CD4-positive, alpha-beta T cell (primary cell): ENCODE results near the gene NYNRIN. TPM values are rescaled to one million over a fixed set of nuclear protein-coding genes. Genes with fewer than 3 reads are reported as not detected.
"Not testable (repeated sequence)": the region's sequence is repeated elsewhere in the genome, so short reads cannot be mapped to it uniquely, and the experiment has no call there.

ENCODE experiments used
- ATAC-seq: fragments of 200-7000 bp; cut with Tn5 transposase; one replicate; pipeline ENCODE4 v1.10.0; 2022; ENCODE audit warnings: mild to moderate bottlenecking; ENCODE audit not compliant: poor library complexity
- CTCF ChIA-PET: fragments of 350-600 bp; sonication (Branson Sonifier 250); formaldehyde crosslinking; loops from one replicate; lab custom pipeline; 2021; ENCODE audit warnings: antibody characterized with exemption, inconsistent platforms; lab: Charles Lee
- POLR2A ChIA-PET: fragments of 350-600 bp; sonication (Branson Sonifier 250); formaldehyde crosslinking; loops from one replicate; lab custom pipeline; 2021; ENCODE audit warnings: antibody characterized with exemption, inconsistent platforms; lab: Charles Lee
- DNase-seq, 14 experiments: peaks; one replicate each; pipeline ENCODE4 v3.0.0-alpha.2; 2013 to 2020; ENCODE audit warnings: mixed read lengths in 2 of 14
- H3K27ac ChIP-seq, 2 donors: one replicate each; pipeline versions ENCODE4 v1.5.1 to v1.7.0; 2013; ENCODE audit warnings: low read length in 2 of 2, low read depth in 1 of 2, mild to moderate bottlenecking in 1 of 2
- H3K27me3 ChIP-seq, 2 experiments: 1 replicate in 1 of 2; 2 replicates in 1 of 2; pipeline versions ENCODE4 v1.6.1 to v1.7.0; 2013; ENCODE audit warnings: low read length in 2 of 2, control low read depth in 1 of 2, mild to moderate bottlenecking in 1 of 2, moderate library complexity in 1 of 2; ENCODE audit not compliant: insufficient read depth in 2 of 2, control insufficient read depth in 1 of 2
- H3K36me3 ChIP-seq: one replicate; pipeline ENCODE4 v1.6.1; 2013; ENCODE audit warnings: low read length, control low read depth; ENCODE audit not compliant: insufficient read depth
- H3K4me1 ChIP-seq: one replicate; pipeline ENCODE4 v1.6.1; 2013; ENCODE audit warnings: low read length, control low read depth; ENCODE audit not compliant: insufficient read depth
- H3K4me3 ChIP-seq: one replicate; pipeline ENCODE4 v1.5.1; 2013; ENCODE audit warnings: mild to moderate bottlenecking, low read length, moderate library complexity
- H3K9me3 ChIP-seq, 2 experiments: 1 replicate in 1 of 2; 2 replicates in 1 of 2; pipeline versions ENCODE4 v1.6.1 to v1.7.0; 2013; ENCODE audit warnings: low read length in 2 of 2, mild to moderate bottlenecking in 2 of 2, control low read depth in 1 of 2, moderate library complexity in 1 of 2; ENCODE audit not compliant: control insufficient read depth in 1 of 2, insufficient read depth in 1 of 2
- H3K27ac Mint-ChIP-seq: one replicate; pipeline ENCODE4 v1.8.0; 2020; ENCODE audit warnings: mixed read lengths
- H3K27me3 Mint-ChIP-seq: one replicate; pipeline ENCODE4 v1.8.0; 2021; ENCODE audit warnings: mixed read lengths
- H3K36me3 Mint-ChIP-seq: one replicate; pipeline ENCODE4 v1.8.0; 2021; ENCODE audit warnings: low read depth, mixed read lengths
- H3K4me1 Mint-ChIP-seq: one replicate; pipeline ENCODE4 v1.8.0; 2021; ENCODE audit warnings: low read depth, mixed read lengths
- H3K4me3 Mint-ChIP-seq: one replicate; pipeline ENCODE4 v1.8.0; 2020; ENCODE audit warnings: mild to moderate bottlenecking, mixed read lengths
- H3K9me3 Mint-ChIP-seq: one replicate; pipeline ENCODE4 v1.8.0; 2020; ENCODE audit warnings: mixed read lengths
- CTCF ChIP-seq: fragments of 200-600 bp; IDR thresholded peaks from one replicate; pipeline ENCODE4 v1.8.0; 2022; ENCODE audit warnings: antibody characterized with exemption, mild to moderate bottlenecking
- intact Hi-C, 2 experiments: fragments of 100-400 bp; cut with DNase I in 1 of 2; cut with micrococcal nuclease in 1 of 2; formaldehyde crosslinking; loops; one replicate each; pipeline versions ENCODE4 v1.15.1 to v1.9.0; 2023 to 2025; cut with DNase I, micrococcal nuclease
- total RNA-seq, 174 experiments: library from RNA in 2 of 174; stranded (reverse) in 2 of 174; gene quantifications; one replicate each; pipeline ENCODE4 v1.2.3 and lab custom pipeline; 2021 to 2026

NYNRIN gene
- total RNA-seq, 2 experiments from 2014 or later: 0.08 to 0.25 TPM

- Mint-ChIP-seq H3K27me3 (no peaks in the 10 kb centered on the region), H3K27ac (peak overlapping the region; percentile 90), H3K9me3 (no peaks in the 10 kb centered on the region), H3K4me1 (peaks cover 59% of the 10 kb centered on the region), H3K4me3 (peak overlapping the region; percentile 88), H3K36me3 (peaks cover 60% of the 10 kb centered on the region)
- H3K36me3 ChIP-seq: peaks cover 47% of the 10 kb centered on the region
- POLR2A ChIA-PET: interaction anchor here (0.6 to 4.9 kb wide), 14 partner anchors 11 to 1120 kb away, joined by 3 to 116 read pairs (median 5); partner anchors contain the start of genes ADCY4, CBLN3, CHMP4A and CIDEB
- DNase-seq (no peak), ATAC-seq (no peak)
- CTCF ChIA-PET: interaction anchor here (0.8 to 2.3 kb wide), 7 partner anchors 9 to 200 kb away, joined by 3 to 21 read pairs (median 4); partner anchors contain the start of genes CBLN3, KHNYN, RABGGTA and TINF2
- no peaks in the 10 kb centered on the region for H3K9me3 ChIP-seq
- TF ChIP-seq CTCF: no peak
- H3K27me3 ChIP-seq: no peaks in the 10 kb centered on the region
- peak overlapping the region; percentile 88 for H3K4me3 ChIP-seq
- H3K27ac ChIP-seq: peak overlapping the region; percentile 93 to 99
- intact Hi-C loops: loop anchor here (1.0 to 10.0 kb wide), 5 partner anchors 11 to 1137 kb away; partner anchors contain the start of genes AP1G2 (in 1 of the 2), BCL2L2 (in 1 of the 2), CBLN3 (in 1 of the 2) and GMPR2 (in 1 of the 2)
- H3K4me1 ChIP-seq: peaks cover 38% of the 10 kb centered on the region
Measured at GRCh38 chr14:24441904-24442239, 43.1 kb downstream of the NYNRIN start.

DNA sequence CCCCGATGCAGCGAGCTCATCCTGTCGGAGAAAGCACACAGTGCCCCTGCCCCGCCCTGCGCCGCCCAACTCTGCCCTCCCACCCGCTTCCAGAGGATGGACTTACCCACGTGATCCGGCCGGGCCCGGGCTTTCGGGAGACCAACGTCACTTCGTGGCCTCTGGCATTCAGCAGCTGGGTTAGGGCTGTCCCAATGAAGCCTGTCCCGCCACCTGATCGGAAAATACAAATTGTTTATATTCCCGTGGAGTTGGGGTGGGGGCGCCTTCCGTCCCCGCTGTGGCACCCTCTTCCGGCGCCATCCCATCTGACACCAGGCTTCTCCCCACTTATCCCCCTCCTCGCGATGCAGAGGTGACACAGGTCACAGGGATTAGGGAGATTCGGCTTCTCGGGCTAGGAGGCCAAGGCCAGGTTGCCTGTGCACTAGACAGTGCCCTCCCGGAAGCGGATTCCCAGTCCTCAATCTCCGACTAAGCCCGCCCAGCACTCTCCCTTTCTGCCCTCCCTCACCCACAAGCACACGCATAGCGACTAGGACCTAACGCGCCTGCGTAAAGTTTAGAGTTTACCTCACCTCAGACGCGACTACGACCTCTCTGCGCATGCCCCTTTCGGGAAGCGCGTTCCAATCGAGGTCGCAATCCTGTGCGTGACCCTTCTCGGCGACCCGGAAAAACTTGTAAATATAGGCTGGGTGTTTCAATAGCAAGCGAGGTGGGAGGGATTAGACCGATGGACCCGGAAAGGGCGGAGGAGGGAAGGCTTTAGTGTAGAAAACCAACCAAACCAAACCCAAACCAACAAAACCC, 43.6 kb downstream of the NYNRIN start, which contains the start of gene SDR39U1:
TSS of gene SDR39U1 (minus strand) at position 537 of the 813 bp plus-strand sequence. CDS start at position 530, 7 bp downstream.
- peaks cover 41% of the 10 kb centered on the region for H3K36me3 ChIP-seq
- H3K9me3 ChIP-seq: no peaks in the 10 kb centered on the region
- ATAC-seq (peak; percentile 86), DNase-seq (peak; percentile 90 to 100 (median 96))
- peaks cover 33% of the 10 kb centered on the region for H3K4me1 ChIP-seq
- peak within 1 kb of the TSS; percentile 88 for H3K4me3 ChIP-seq
- no peaks in the 10 kb centered on the region for H3K27me3 Mint-ChIP-seq
- ChIA-PET POLR2A (interaction anchor here (0.6 to 4.9 kb wide), 18 partner anchors 12 to 1121 kb away, joined by 3 to 116 read pairs (median 4); partner anchors contain the start of genes ADCY4, CBLN3, CHMP4A and CIDEB), CTCF (interaction anchor here (0.8 to 2.3 kb wide), 9 partner anchors 9 to 201 kb away, joined by 3 to 21 read pairs (median 3); partner anchors contain the start of genes CBLN3, KHNYN, RABGGTA and TINF2)
- no peaks in the 10 kb centered on the region for H3K9me3 Mint-ChIP-seq
- intact Hi-C loops: loop anchor here (1.0 to 10.0 kb wide), 5 partner anchors 11 to 1138 kb away; partner anchors contain the start of genes AP1G2 (in 1 of the 2), BCL2L2 (in 1 of the 2), CBLN3 (in 1 of the 2) and GMPR2 (in 1 of the 2)
- no peak for TF ChIP-seq CTCF
- peak within 1 kb of the TSS; percentile 88 for H3K4me3 Mint-ChIP-seq
- H3K27ac Mint-ChIP-seq: peak within 1 kb of the TSS; percentile 90
- H3K27ac ChIP-seq: peak within 1 kb of the TSS; percentile 93 to 99
- H3K4me1 Mint-ChIP-seq: peaks cover 54% of the 10 kb centered on the region
- H3K27me3 ChIP-seq: no peaks in the 10 kb centered on the region
- peaks cover 55% of the 10 kb centered on the region for H3K36me3 Mint-ChIP-seq

GRCh38 chr14:24443053-24443665, 44.4 kb downstream of the NYNRIN start:
- ChIA-PET POLR2A (interaction anchor here (0.6 to 4.9 kb wide), 11 partner anchors 13 to 887 kb away, joined by 3 to 116 read pairs (median 4); partner anchors contain the start of genes ADCY4, CBLN3, CHMP4A and DHRS1), CTCF (interaction anchor here (0.7 to 1.0 kb wide), 3 partner anchors 38 to 111 kb away, joined by 3 read pairs; no protein-coding TSS in a partner anchor)
- Histone ChIP-seq H3K27me3 (no peaks in the 10 kb centered on the region), H3K9me3 (no peaks in the 10 kb centered on the region), H3K4me1 (peaks cover 30% of the 10 kb centered on the region), H3K36me3 (peaks cover 34% of the 10 kb centered on the region), H3K4me3 (peak overlapping the region; percentile 88), H3K27ac (peak overlapping the region; percentile 93 to 99)
- ATAC-seq: no peak
- H3K27me3 Mint-ChIP-seq: no peaks in the 10 kb centered on the region
- peaks cover 46% of the 10 kb centered on the region for H3K4me1 Mint-ChIP-seq
- no peaks in the 10 kb centered on the region for H3K9me3 Mint-ChIP-seq
- H3K36me3 Mint-ChIP-seq: peaks cover 47% of the 10 kb centered on the region
- H3K27ac Mint-ChIP-seq: peak overlapping the region; percentile 90
- no peak for TF ChIP-seq CTCF
- H3K4me3 Mint-ChIP-seq: peak overlapping the region; percentile 88
- intact Hi-C loops: loop anchor here in 1 of 2 experiments (5.0 to 10.0 kb wide), 3 partner anchors 211 to 1138 kb away; partner anchors contain the start of genes AP1G2, BCL2L2, GMPR2 and NEDD8
- no peak for DNase-seq

DNA sequence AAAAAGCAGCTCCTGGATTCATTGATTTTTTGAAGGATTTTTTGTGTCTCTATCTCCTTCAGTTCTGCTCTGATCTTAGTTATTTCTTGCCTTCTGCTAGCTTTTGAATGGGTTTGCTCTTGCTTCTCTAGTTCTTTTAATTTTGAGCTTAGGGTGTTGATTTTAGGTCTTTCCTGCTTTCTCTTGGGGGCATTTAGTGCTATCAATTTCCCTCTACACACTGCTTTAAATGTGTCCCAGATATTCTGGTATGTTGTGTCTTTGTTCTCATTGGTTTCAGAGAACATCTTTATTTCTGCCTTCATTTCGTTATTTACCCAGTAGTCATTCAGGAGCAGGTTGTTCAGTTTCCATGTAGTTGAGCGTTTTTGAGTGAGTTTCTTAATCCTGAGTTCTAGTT, 52.0 kb downstream of the NYNRIN start:
- H3K9me3 Mint-ChIP-seq, H3K4me1 Mint-ChIP-seq, H3K27ac ChIP-seq, H3K9me3 ChIP-seq, H3K4me3 ChIP-seq, H3K27me3 ChIP-seq, H3K27ac Mint-ChIP-seq, H3K36me3 Mint-ChIP-seq, H3K4me1 ChIP-seq, H3K36me3 ChIP-seq, DNase-seq, intact Hi-C loops, H3K27me3 Mint-ChIP-seq, CTCF ChIA-PET, H3K4me3 Mint-ChIP-seq, ATAC-seq, POLR2A ChIA-PET: not testable (repeated sequence)
